HepG2 (cell line): Measurements from ENCODE around the gene CBLN3. TPM values are rescaled to one million over a fixed set of nuclear protein-coding genes. Genes with fewer than 3 reads are reported as not detected.

Experiments
- GFI1 ChIP-seq: sonication (generic); formaldehyde crosslinking; IDR thresholded peaks from 2 replicates; pipeline ENCODE4 v1.5.0; 2020; ENCODE audit warnings: missing genetic modification reagents, mild to moderate bottlenecking, borderline replicate concordance
- JUNB ChIP-seq: sonication (generic); formaldehyde crosslinking; IDR thresholded peaks from 2 replicates; pipeline ENCODE4 v1.8.0; 2022; ENCODE audit warnings: missing genetic modification reagents, mild to moderate bottlenecking, borderline replicate concordance
- NCOA1 ChIP-seq: sonication (generic); formaldehyde crosslinking; IDR thresholded peaks from 2 replicates; pipeline ENCODE4 v1.9.0; 2021; ENCODE audit warnings: missing genetic modification reagents
- PAF1 ChIP-seq: IDR thresholded peaks from 2 replicates; pipeline ENCODE4 v1.6.1; 2016; ENCODE audit warnings: missing genetic modification reagents, missing compliant biosample characterization
- TFDP1 ChIP-seq: IDR thresholded peaks from 2 replicates; pipeline ENCODE4 v1.6.1; 2016; ENCODE audit warnings: missing compliant biosample characterization, missing genetic modification reagents, borderline replicate concordance
- ZNF101 ChIP-seq: sonication (generic); formaldehyde crosslinking; IDR thresholded peaks from 2 replicates; pipeline ENCODE4 v1.4.0; 2020; ENCODE audit warnings: mild to moderate bottlenecking, low read depth, missing genetic modification reagents, borderline replicate concordance
- ZNF17 ChIP-seq: sonication (generic); formaldehyde crosslinking; IDR thresholded peaks from 2 replicates; pipeline ENCODE4 v1.5.0; 2020; ENCODE audit warnings: mild to moderate bottlenecking, missing genetic modification reagents
- ZNF543 ChIP-seq: sonication (generic); formaldehyde crosslinking; IDR thresholded peaks from 2 replicates; pipeline ENCODE4 v1.4.0; 2020; ENCODE audit warnings: mild to moderate bottlenecking, missing genetic modification reagents
- ZNF567 ChIP-seq: sonication (generic); formaldehyde crosslinking; IDR thresholded peaks from 2 replicates; pipeline ENCODE4 v1.8.1; 2023; ENCODE audit warnings: mild to moderate bottlenecking, missing genetic modification reagents, borderline replicate concordance
- ZXDC ChIP-seq: sonication (generic); formaldehyde crosslinking; IDR thresholded peaks from 2 replicates; pipeline ENCODE4 v1.5.0; 2020; ENCODE audit warnings: mild to moderate bottlenecking, missing genetic modification reagents
- polyA plus RNA-seq, 8 experiments: library from polyadenylated mRNA; depleted of rRNA in 3 of 8; stranded (reverse) in 7 of 8; unstranded in 1 of 8; fragments of >200 nt; fragmentation: Illumina TruSeq in 4 of 8; extraction: Trizol in 4 of 8; gene quantifications; 2 replicates each; pipeline versions ENCODE4 v1.2.1 to v1.2.3, GENCODE V29; 2011 to 2016; ENCODE audit warnings: low read depth in 4 of 8, missing spikeins in 1 of 8, mixed read lengths in 1 of 8; ENCODE audit not compliant: insufficient read depth in 1 of 8
- total RNA-seq, 5 experiments: library from RNA; depleted of rRNA; stranded (reverse); fragments of >200 nt; fragmentation: Illumina TruSeq; extraction: Trizol; gene quantifications; 2 replicates each; pipeline ENCODE4 v1.2.3, GENCODE V29; 2016; ENCODE audit warnings: low read depth in 1 of 5
- TF ChIP-seq, protein P1 (sequence below): sonication (generic); formaldehyde crosslinking; IDR thresholded peaks from 2 replicates; pipeline ENCODE4 v1.4.0; 2020; ENCODE audit warnings: missing genetic modification reagents
- TF ChIP-seq, protein P2 (sequence below): sonication (generic); formaldehyde crosslinking; IDR thresholded peaks from 2 replicates; pipeline ENCODE4 v1.4.0; 2020; ENCODE audit warnings: missing genetic modification reagents, borderline replicate concordance
- TF ChIP-seq, protein P3 (sequence below): sonication (generic); formaldehyde crosslinking; IDR thresholded peaks from 2 replicates; pipeline ENCODE4 v1.4.0; 2020; ENCODE audit warnings: mild to moderate bottlenecking, missing genetic modification reagents, borderline replicate concordance

Gene CBLN3
- total and polyA plus RNA-seq, 2 of the 13 experiments (the other 11 are each of a cell fraction or from before 2014, with no cell fraction given): 0.66 to 0.98 TPM

- TF ChIP-seq, protein P1, sequence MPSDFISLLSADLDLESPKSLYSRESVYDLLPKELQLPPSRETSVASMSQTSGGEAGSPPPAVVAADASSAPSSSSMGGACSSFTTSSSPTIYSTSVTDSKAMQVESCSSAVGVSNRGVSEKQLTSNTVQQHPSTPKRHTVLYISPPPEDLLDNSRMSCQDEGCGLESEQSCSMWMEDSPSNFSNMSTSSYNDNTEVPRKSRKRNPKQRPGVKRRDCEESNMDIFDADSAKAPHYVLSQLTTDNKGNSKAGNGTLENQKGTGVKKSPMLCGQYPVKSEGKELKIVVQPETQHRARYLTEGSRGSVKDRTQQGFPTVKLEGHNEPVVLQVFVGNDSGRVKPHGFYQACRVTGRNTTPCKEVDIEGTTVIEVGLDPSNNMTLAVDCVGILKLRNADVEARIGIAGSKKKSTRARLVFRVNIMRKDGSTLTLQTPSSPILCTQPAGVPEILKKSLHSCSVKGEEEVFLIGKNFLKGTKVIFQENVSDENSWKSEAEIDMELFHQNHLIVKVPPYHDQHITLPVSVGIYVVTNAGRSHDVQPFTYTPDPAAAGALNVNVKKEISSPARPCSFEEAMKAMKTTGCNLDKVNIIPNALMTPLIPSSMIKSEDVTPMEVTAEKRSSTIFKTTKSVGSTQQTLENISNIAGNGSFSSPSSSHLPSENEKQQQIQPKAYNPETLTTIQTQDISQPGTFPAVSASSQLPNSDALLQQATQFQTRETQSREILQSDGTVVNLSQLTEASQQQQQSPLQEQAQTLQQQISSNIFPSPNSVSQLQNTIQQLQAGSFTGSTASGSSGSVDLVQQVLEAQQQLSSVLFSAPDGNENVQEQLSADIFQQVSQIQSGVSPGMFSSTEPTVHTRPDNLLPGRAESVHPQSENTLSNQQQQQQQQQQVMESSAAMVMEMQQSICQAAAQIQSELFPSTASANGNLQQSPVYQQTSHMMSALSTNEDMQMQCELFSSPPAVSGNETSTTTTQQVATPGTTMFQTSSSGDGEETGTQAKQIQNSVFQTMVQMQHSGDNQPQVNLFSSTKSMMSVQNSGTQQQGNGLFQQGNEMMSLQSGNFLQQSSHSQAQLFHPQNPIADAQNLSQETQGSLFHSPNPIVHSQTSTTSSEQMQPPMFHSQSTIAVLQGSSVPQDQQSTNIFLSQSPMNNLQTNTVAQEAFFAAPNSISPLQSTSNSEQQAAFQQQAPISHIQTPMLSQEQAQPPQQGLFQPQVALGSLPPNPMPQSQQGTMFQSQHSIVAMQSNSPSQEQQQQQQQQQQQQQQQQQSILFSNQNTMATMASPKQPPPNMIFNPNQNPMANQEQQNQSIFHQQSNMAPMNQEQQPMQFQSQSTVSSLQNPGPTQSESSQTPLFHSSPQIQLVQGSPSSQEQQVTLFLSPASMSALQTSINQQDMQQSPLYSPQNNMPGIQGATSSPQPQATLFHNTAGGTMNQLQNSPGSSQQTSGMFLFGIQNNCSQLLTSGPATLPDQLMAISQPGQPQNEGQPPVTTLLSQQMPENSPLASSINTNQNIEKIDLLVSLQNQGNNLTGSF: 0 out of 2 replicates have a peak, but pooled peaks have one; percentile 7
- TF ChIP-seq ZNF543 (CRISPR knock-in tag) (no peak), TFDP1 (CRISPR knock-in tag) (no peak), ZXDC (no peak), GFI1 (CRISPR knock-in tag) (no peak), ZNF567 (CRISPR knock-in tag) (0 out of 2 replicates have a peak, but pooled peaks have one; percentile 4), ZNF101 (CRISPR knock-in tag) (no peak), PAF1 (CRISPR knock-in tag) (no peak), JUNB (CRISPR knock-in tag) (no peak), ZNF17 (no peak), NCOA1 (no peak)
- TF ChIP-seq, protein P2, sequence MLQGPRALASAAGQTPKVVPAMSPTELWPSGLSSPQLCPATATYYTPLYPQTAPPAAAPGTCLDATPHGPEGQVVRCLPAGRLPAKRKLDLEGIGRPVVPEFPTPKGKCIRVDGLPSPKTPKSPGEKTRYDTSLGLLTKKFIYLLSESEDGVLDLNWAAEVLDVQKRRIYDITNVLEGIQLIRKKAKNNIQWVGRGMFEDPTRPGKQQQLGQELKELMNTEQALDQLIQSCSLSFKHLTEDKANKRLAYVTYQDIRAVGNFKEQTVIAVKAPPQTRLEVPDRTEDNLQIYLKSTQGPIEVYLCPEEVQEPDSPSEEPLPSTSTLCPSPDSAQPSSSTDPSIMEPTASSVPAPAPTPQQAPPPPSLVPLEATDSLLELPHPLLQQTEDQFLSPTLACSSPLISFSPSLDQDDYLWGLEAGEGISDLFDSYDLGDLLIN (CRISPR knock-in tag): 0 out of 2 replicates have a peak, but pooled peaks have one; percentile 57
- TF ChIP-seq, protein P3, sequence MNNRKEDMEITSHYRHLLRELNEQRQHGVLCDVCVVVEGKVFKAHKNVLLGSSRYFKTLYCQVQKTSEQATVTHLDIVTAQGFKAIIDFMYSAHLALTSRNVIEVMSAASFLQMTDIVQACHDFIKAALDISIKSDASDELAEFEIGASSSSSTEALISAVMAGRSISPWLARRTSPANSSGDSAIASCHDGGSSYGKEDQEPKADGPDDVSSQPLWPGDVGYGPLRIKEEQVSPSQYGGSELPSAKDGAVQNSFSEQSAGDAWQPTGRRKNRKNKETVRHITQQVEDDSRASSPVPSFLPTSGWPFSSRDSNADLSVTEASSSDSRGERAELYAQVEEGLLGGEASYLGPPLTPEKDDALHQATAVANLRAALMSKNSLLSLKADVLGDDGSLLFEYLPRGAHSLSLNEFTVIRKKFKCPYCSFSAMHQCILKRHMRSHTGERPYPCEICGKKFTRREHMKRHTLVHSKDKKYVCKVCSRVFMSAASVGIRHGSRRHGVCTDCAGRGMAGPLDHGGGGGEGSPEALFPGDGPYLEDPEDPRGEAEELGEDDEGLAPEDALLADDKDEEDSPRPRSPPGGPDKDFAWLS: 0 out of 2 replicates have a peak, but pooled peaks have one; percentile 86
Observed at GRCh38 chr14:24430682-24431568, 1.5 kb upstream of the CBLN3 start (continued).
